PC-9 (cell line): Measurements from ENCODE around the gene DLGAP1.

Experiments
- CTCF ChIP-seq: fragments of 200-600 bp; sonication (generic); conservative IDR thresholded peaks from 2 replicates; pipeline ENCODE4 v1.6.1; 2017; ENCODE audit warnings: mixed run types, antibody characterized with exemption, mild to moderate bottlenecking, moderate library complexity
- EZH2 ChIP-seq: fragments of 200-600 bp; sonication (generic); IDR thresholded peaks from 2 replicates; pipeline ENCODE4 v1.8.0; 2017; ENCODE audit warnings: antibody characterized with exemption, low read depth

GRCh38 chr18:3747176-3747973 lies 707.7 kb downstream of the DLGAP1 start:
- TF ChIP-seq CTCF (no peak), EZH2 (no peak)
